HG03439 (cell line): ENCODE data around the gene GRIK3.

Source experiments
- ATAC-seq: cut with Tn5 transposase; IDR thresholded peaks from one replicate; pipeline ENCODE4 v1.9.1; 2021; ENCODE audit warnings: mild to moderate bottlenecking, moderate library complexity; ENCODE audit not compliant: unreplicated experiment

Gene GRIK3

GRCh38 chr1:36982709-36983108 is 51.6 kb downstream of the GRIK3 start:
- ATAC-seq, result no peak

GRCh38 chr1:36981771-36982622 is 52.3 kb downstream of the GRIK3 start:
- no peak for ATAC-seq

- no peak for ATAC-seq
These were observed 53.2 kb downstream of the GRIK3 start for GRCh38 chr1:36981126-36981525.

- ATAC-seq, result no peak
These were observed 56.4 kb downstream of the GRIK3 start for GRCh38 chr1:36977731-36978406.

- no peak for ATAC-seq
These were observed 58.7 kb downstream of the GRIK3 start for GRCh38 chr1:36975642-36976041.

- ATAC-seq, result no peak
These were observed 61.3 kb downstream of the GRIK3 start for GRCh38 chr1:36973056-36973455.

GRCh38 chr1:36971852-36972618 is 62.3 kb downstream of the GRIK3 start:
- ATAC-seq, result no peak

- ATAC-seq, result no peak
These were observed 65.6 kb downstream of the GRIK3 start for GRCh38 chr1:36968730-36969129.

- ATAC-seq, result no peak
These were observed 68.1 kb downstream of the GRIK3 start for GRCh38 chr1:36966242-36966641.

GRCh38 chr1:36965275-36966159 is 68.8 kb downstream of the GRIK3 start:
- no peak for ATAC-seq

- no peak for ATAC-seq
These were observed 69.5 kb downstream of the GRIK3 start for GRCh38 chr1:36964830-36965229.

GRCh38 chr1:36963006-36963405 is 71.3 kb downstream of the GRIK3 start:
- no peak for ATAC-seq

GRCh38 chr1:36961062-36961615 is 73.2 kb downstream of the GRIK3 start:
- ATAC-seq, result no peak

- ATAC-seq, result no peak
These were observed 77.7 kb downstream of the GRIK3 start for GRCh38 chr1:36956570-36956969.

- no peak for ATAC-seq
These were observed 79.3 kb downstream of the GRIK3 start for GRCh38 chr1:36955016-36955415.

- ATAC-seq, result no peak
These were observed 81.3 kb downstream of the GRIK3 start for GRCh38 chr1:36953061-36953460.

GRCh38 chr1:36951761-36952160 is 82.6 kb downstream of the GRIK3 start:
- ATAC-seq, result no peak

GRCh38 chr1:36951292-36951750 is 83.0 kb downstream of the GRIK3 start:
- ATAC-seq, result no peak

- ATAC-seq, result no peak
These were observed 83.6 kb downstream of the GRIK3 start for GRCh38 chr1:36950604-36951291.

GRCh38 chr1:36948606-36949005 is 85.7 kb downstream of the GRIK3 start:
- no peak for ATAC-seq
